ENCODE measurements around the gene PHETA1. TPM values are rescaled to one million over a fixed set of nuclear protein-coding genes. Genes with fewer than 3 reads are reported as not detected.
"Not testable (repeated sequence)": the region's sequence is repeated elsewhere in the genome, so short reads cannot be mapped to it uniquely, and the experiment has no call there.

The PHETA1 gene
- polyA plus RNA-seq, 2 of the 4 experiments (the other 2 are of a cell fraction), result 2.9 to 7.1 TPM

GRCh38 chr12:111338096-111338495 lies 30.8 kb downstream of the PHETA1 start (continued):
- TF ChIP-seq BHLHE40 (IDR thresholded peaks at IDR 0.05; ENCODE audit: low read depth, low read length), result no peak
- no peak for TF ChIP-seq ATOH8 (CRISPR knock-in tag; IDR thresholded peaks at IDR 0.05; ENCODE audit: low read depth)
- no peak for TF ChIP-seq EP300 (IDR thresholded peaks at IDR 0.05)
- no peak for TF ChIP-seq HOXB13 (CRISPR knock-in tag; IDR thresholded peaks at IDR 0.05; ENCODE audit: low read depth)
- no peak for TF ChIP-seq CBX8 (IDR thresholded peaks at IDR 0.05)

- ChIA-PET POLR2A (no interaction called here), CTCF (interaction anchor here (1.9 to 3.4 kb wide), 2 partner anchors 39 to 60 kb away, joined by 5 to 19 read pairs; no protein-coding TSS in a partner anchor)
- Histone ChIP-seq H3K4me2 (no peak overlapping the region), H3K4me3 (no peak overlapping the region), H3K9me3 (no peaks in the 10 kb centered on the region), H3K27ac (no peak overlapping the region), H3K4me1 (no peaks in the 10 kb centered on the region)
- no peak for TF ChIP-seq HDAC2 (IDR thresholded peaks at IDR 0.05)
- no peak for TF ChIP-seq FOSB (CRISPR knock-in tag; IDR thresholded peaks at IDR 0.05)
- TF ChIP-seq CHD4 (IDR thresholded peaks at IDR 0.05; ENCODE audit: borderline replicate concordance), result no peak
- TF ChIP-seq JUNB (IDR thresholded peaks at IDR 0.05), result no peak
- no peak for TF ChIP-seq HMGXB4 (CRISPR knock-in tag; IDR thresholded peaks at IDR 0.05; ENCODE audit: borderline replicate concordance)
- TF ChIP-seq REST (IDR thresholded peaks at IDR 0.05), result no peak
- TF ChIP-seq ZSCAN20 (CRISPR knock-in tag; IDR thresholded peaks at IDR 0.05), result no peak
- TF ChIP-seq MAZ (IDR thresholded peaks at IDR 0.05; ENCODE audit: borderline replicate concordance, low read depth, low read length), result no peak
- FAIRE-seq (no peak), DNase-seq (ENCODE audit: low read depth in 1 of 2, low spot score in 1 of 2) (no peak), ATAC-seq (no peak)
- WGBS (ENCODE audit: missing lambda C conversion rate), result 84% methylated on average over 5 of the region's 5 CpGs
Observed at GRCh38 chr12:111337371-111337770, 31.5 kb downstream of the PHETA1 start.

- FAIRE-seq; ATAC-seq; H3K4me3 ChIP-seq; H3K9me3 ChIP-seq; H3K4me2 ChIP-seq; H3K4me1 ChIP-seq; POLR2A ChIA-PET; DNase-seq (ENCODE audit: low read depth in 1 of 2, low spot score in 1 of 2); H3K27ac ChIP-seq; CTCF ChIA-PET: not testable (repeated sequence)
- 73% methylated on average over 6 of the region's 6 CpGs for WGBS (ENCODE audit: missing lambda C conversion rate)
Observed at GRCh38 chr12:111336411-111336810, 32.5 kb downstream of the PHETA1 start.

- no peak overlapping the region for H3K27ac ChIP-seq
- H3K4me1 ChIP-seq, result no peaks in the 10 kb centered on the region
- no peaks in the 10 kb centered on the region for H3K9me3 ChIP-seq
- ChIA-PET CTCF (interaction anchor here (0.9 to 6.8 kb wide), 3 partner anchors 31 to 115 kb away, joined by 5 to 44 read pairs (median 39); no protein-coding TSS in a partner anchor), POLR2A (no interaction called here)
- DNase-seq (ENCODE audit: low read depth in 1 of 2, low spot score in 1 of 2) (no peak), ATAC-seq (no peak), FAIRE-seq (no peak)
- TF ChIP-seq SMC3 (IDR thresholded peaks at IDR 0.05), result no peak
- TF ChIP-seq CHD4 (IDR thresholded peaks at IDR 0.05; ENCODE audit: borderline replicate concordance), result no peak
- TF ChIP-seq TP53 (CRISPR knock-in tag; IDR thresholded peaks at IDR 0.05), result no peak
- TF ChIP-seq CBX8 (IDR thresholded peaks at IDR 0.05), result no peak
- no peak for TF ChIP-seq RAD21 (conservative IDR thresholded peaks at IDR 0.05 in 1 of 2, IDR thresholded peaks at IDR 0.05 in 1 of 2)
- TF ChIP-seq RCOR1 (IDR thresholded peaks at IDR 0.05; ENCODE audit: low read depth, low read length), result no peak
- TF ChIP-seq JUNB (IDR thresholded peaks at IDR 0.05), result no peak
- no peak for TF ChIP-seq BHLHE40 (IDR thresholded peaks at IDR 0.05; ENCODE audit: low read depth, low read length)
- TF ChIP-seq FOSL2 (IDR thresholded peaks at IDR 0.05), result no peak
- no peak for TF ChIP-seq FOSL2 (CRISPR knock-in tag; IDR thresholded peaks at IDR 0.05)
- TF ChIP-seq PHF8 (IDR thresholded peaks at IDR 0.05; ENCODE audit: borderline replicate concordance, low read depth), result no peak
- no peak for TF ChIP-seq ZC3H11A (IDR thresholded peaks at IDR 0.05)
- no peak for TF ChIP-seq ESRRA (IDR thresholded peaks at IDR 0.05; ENCODE audit: borderline replicate concordance, low read length)
- TF ChIP-seq RFX5 (IDR thresholded peaks at IDR 0.05), result no peak
- no peak for TF ChIP-seq ELK1 (IDR thresholded peaks at IDR 0.05; ENCODE audit: low read depth, low read length)
- no peak for TF ChIP-seq HEYL (CRISPR knock-in tag; IDR thresholded peaks at IDR 0.05)
- H3K4me2 ChIP-seq, result no peak overlapping the region
- WGBS (ENCODE audit: missing lambda C conversion rate), result 60% methylated on average over 7 of the region's 7 CpGs
- no peak overlapping the region for H3K4me3 ChIP-seq
Observed at GRCh38 chr12:111335811-111336210, 33.1 kb downstream of the PHETA1 start.

Measured in A549 (cell line).